Uterus (tissue), 2 donors: Measurements from ENCODE around the gene FHIT.

Experiments
- CTCF ChIP-seq, 4 experiments: fragments of 200-600 bp in 2 of 4; fragments of 450-650 bp in 2 of 4; sonication (generic) in 2 of 4; IDR thresholded peaks; one replicate each; pipeline ENCODE4 v1.5.1; 2016 to 2019; ENCODE audit warnings: antibody characterized with exemption in 4 of 4, mild to moderate bottlenecking in 2 of 4, moderate library complexity in 1 of 4
- POLR2A ChIP-seq, 2 donors: fragments of 450-650 bp; IDR thresholded peaks; one replicate each; pipeline ENCODE4 v1.6.1; 2016; ENCODE audit warnings: antibody characterized with exemption in 2 of 2, mild to moderate bottlenecking in 1 of 2, moderate library complexity in 1 of 2

GRCh38 chr3:59992578-59992977 is 1258.7 kb downstream of the FHIT start:
- TF ChIP-seq CTCF (IDR thresholded peaks at IDR 0.05) (no peak), POLR2A (IDR thresholded peaks at IDR 0.05) (no peak)
